Measurements from ENCODE around the gene MTHFSD.
A peak's percentile ranks its signal among the peaks of the same experiment; 100 is the strongest.

The MTHFSD gene

DNA sequence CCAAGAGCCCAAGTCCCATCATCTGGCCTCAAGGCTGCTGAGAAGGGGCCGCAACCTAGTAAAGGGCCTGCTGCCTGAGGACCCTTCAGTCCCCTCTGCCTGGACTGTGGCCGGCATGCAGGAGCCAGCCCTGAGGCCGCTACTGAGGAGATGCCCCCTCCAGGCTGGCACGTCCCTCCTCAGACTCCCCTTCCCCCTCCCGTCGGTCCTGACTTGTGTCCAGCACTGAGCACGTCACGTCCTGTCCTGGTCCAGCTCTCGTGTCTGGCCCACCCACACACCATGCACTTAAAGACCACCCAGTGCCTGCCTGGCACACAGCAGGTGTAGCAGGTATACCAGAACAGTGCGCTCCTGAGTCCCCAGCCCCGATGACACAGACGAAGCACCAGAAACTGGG lies 9.6 kb downstream of the MTHFSD start:
- Histone ChIP-seq H3K4me2 (ENCODE audit: low read length) (no peak overlapping the region), H3K27ac (ENCODE audit: low read depth, low read length) (no peak overlapping the region), H3K27me3 (ENCODE audit: insufficient read depth, low read length) (no peaks in the 10 kb centered on the region), H4K8ac (ENCODE audit: low read depth, low read length) (no peak overlapping the region), H3K36me3 (ENCODE audit: control insufficient read depth in 1 of 2, insufficient read depth in 2 of 2, low read length in 2 of 2) (peaks cover 29 to 52% of the 10 kb centered on the region in 2 experiments), H3K9me3 (ENCODE audit: insufficient read depth, low read depth, low read length) (no peaks in the 10 kb centered on the region), H4K91ac (ENCODE audit: low read depth, low read length) (no peak overlapping the region), H2BK5ac (ENCODE audit: low read depth, low read length, poor library complexity) (no peak overlapping the region), H3K4me1 (ENCODE audit: control insufficient read depth in 1 of 2, insufficient read depth in 2 of 2, low read length in 2 of 2) (peaks cover 0 to 3% of the 10 kb centered on the region in 2 experiments), H3K79me1 (ENCODE audit: low read length) (no peaks in the 10 kb centered on the region), H3K4me3 (ENCODE audit: low read depth, low read length) (no peak overlapping the region), H2AFZ (ENCODE audit: insufficient read depth, low read length, poor library complexity) (no peak overlapping the region), H3K14ac (ENCODE audit: low read length) (no peak overlapping the region), H2BK12ac (ENCODE audit: low read length) (no peak overlapping the region), H2BK120ac (ENCODE audit: insufficient read depth, low read length, poor library complexity) (no peak overlapping the region), H3K79me2 (ENCODE audit: control insufficient read depth, insufficient read depth, low read length, poor library complexity) (no peaks in the 10 kb centered on the region), H2AK5ac (ENCODE audit: low read length) (no peak overlapping the region), H3K4ac (ENCODE audit: low read depth, low read length) (no peak overlapping the region), H4K12ac (ENCODE audit: low read depth, low read length) (no peak overlapping the region), H3K23ac (ENCODE audit: low read length) (no peak overlapping the region), H3K9ac (ENCODE audit: low read length) (no peak overlapping the region), H3K18ac (ENCODE audit: low read length) (no peak overlapping the region)
- no CpG with 5 or more reads among the region's 12 CpGs for WGBS (ENCODE audit: extremely low coverage, insufficient coverage, insufficient read length)
- no peak for DNase-seq

DNA sequence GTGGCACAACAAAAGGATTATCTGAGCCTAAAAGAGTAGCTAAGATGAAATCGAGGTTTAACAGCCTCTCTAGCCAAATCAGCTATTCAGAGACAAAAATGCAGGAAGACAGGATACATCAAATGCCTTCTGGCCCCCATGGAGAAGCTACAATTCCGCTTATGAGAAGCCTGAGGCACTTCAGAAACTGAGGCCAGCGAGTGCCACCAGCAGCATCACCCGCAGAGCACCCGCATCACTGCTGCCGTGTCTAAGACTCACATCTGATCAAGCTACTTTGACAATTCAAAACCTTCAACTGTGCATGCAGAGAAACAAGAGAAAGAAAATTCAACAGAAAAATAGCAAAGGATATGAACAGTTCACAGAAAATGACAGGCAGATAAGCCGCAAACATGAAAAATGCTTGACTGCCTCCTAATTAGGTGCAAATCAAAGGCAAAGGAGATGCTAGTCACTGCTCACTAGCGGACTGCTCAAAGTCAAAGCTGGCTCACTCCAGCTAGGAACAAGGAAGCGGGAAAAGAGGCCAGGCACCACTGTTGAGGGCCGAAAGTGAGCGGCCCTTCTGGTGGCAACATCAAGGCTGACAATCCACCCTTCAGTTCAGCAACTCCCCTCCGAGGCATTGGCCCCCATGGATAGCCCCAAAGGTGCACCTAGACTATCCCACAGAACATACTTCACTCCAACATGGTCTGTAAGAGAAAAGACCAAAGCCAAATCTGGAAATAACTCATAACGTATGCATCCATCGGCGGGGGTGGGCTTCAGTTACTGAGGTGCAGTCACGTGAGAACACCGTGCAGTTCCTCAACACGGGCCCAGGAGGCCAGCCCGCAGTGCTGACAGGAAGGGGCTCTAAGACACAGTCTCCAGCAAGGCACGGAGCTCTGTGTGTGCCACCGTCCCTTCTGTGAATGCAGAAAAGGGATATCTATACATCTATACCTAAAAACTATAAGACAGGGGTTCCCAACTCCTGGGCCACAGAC lies 12.0 kb downstream of the MTHFSD start:
- Histone ChIP-seq H2AK5ac (ENCODE audit: low read length) (no peak overlapping the region), H3K23ac (ENCODE audit: low read length) (no peak overlapping the region), H2BK5ac (ENCODE audit: low read depth, low read length, poor library complexity) (no peak overlapping the region), H3K27ac (ENCODE audit: low read depth, low read length) (no peak overlapping the region), H3K36me3 (ENCODE audit: control insufficient read depth in 1 of 2, insufficient read depth in 2 of 2, low read length in 2 of 2) (peaks cover 40 to 58% of the 10 kb centered on the region in 2 experiments), H4K91ac (ENCODE audit: low read depth, low read length) (no peak overlapping the region), H4K8ac (ENCODE audit: low read depth, low read length) (no peak overlapping the region), H3K4me1 (ENCODE audit: control insufficient read depth in 1 of 2, insufficient read depth in 2 of 2, low read length in 2 of 2) (peaks cover 0 to 3% of the 10 kb centered on the region in 2 experiments), H3K9ac (ENCODE audit: low read length) (no peak overlapping the region), H3K9me3 (ENCODE audit: insufficient read depth, low read depth, low read length) (no peaks in the 10 kb centered on the region), H2AFZ (ENCODE audit: insufficient read depth, low read length, poor library complexity) (no peak overlapping the region), H3K79me1 (ENCODE audit: low read length) (no peaks in the 10 kb centered on the region), H3K79me2 (ENCODE audit: control insufficient read depth, insufficient read depth, low read length, poor library complexity) (no peaks in the 10 kb centered on the region), H3K18ac (ENCODE audit: low read length) (no peak overlapping the region), H3K27me3 (ENCODE audit: insufficient read depth, low read length) (no peaks in the 10 kb centered on the region), H4K12ac (ENCODE audit: low read depth, low read length) (no peak overlapping the region), H3K4ac (ENCODE audit: low read depth, low read length) (no peak overlapping the region), H3K4me3 (ENCODE audit: low read depth, low read length) (no peak overlapping the region), H2BK12ac (ENCODE audit: low read length) (no peak overlapping the region), H3K14ac (ENCODE audit: low read length) (no peak overlapping the region), H2BK120ac (ENCODE audit: insufficient read depth, low read length, poor library complexity) (no peak overlapping the region), H3K4me2 (ENCODE audit: low read length) (no peak overlapping the region)
- peak; percentile 96 to 98 for DNase-seq
- WGBS (ENCODE audit: extremely low coverage, insufficient coverage, insufficient read length) = no CpG with 5 or more reads among the region's 21 CpGs

DNA sequence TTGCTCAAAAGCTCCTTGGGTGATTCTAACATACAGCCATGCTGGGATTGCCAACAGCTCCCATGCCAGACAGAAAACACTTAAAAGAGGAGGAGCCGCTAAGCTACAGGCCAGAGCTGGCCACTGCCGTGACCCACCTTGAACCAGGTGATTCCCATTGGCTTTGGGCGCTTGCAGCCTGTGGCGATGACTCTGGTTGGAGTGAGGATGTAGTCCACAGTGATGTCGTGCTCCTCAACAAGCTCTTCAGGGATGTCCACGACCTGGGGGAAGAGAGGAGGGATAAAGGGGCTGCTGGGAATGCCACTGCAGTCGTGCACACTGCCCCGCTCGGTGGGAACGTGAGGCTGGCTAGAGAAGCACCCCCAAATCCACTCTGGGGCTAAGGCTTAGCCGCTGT lies 13.5 kb downstream of the MTHFSD start:
- no peaks in the 10 kb centered on the region for H3K27me3 ChIP-seq (ENCODE audit: insufficient read depth, low read length)
- H3K36me3 ChIP-seq (ENCODE audit: control insufficient read depth in 1 of 2, insufficient read depth in 2 of 2, low read length in 2 of 2) = peaks cover 44 to 59% of the 10 kb centered on the region in 2 experiments
- no peak overlapping the region for H3K4me3 ChIP-seq (ENCODE audit: low read depth, low read length)
- no peak overlapping the region for H4K12ac ChIP-seq (ENCODE audit: low read depth, low read length)
- no peak overlapping the region for H3K23ac ChIP-seq (ENCODE audit: low read length)
- no peak overlapping the region for H2AK5ac ChIP-seq (ENCODE audit: low read length)
- H3K27ac ChIP-seq (ENCODE audit: low read depth, low read length) = no peak overlapping the region
- no peaks in the 10 kb centered on the region for H3K9me3 ChIP-seq (ENCODE audit: insufficient read depth, low read depth, low read length)
- no peak overlapping the region for H2BK5ac ChIP-seq (ENCODE audit: low read depth, low read length, poor library complexity)
- H2BK12ac ChIP-seq (ENCODE audit: low read length) = no peak overlapping the region
- H3K4ac ChIP-seq (ENCODE audit: low read depth, low read length) = no peak overlapping the region
- no peak overlapping the region for H4K91ac ChIP-seq (ENCODE audit: low read depth, low read length)
- H3K79me2 ChIP-seq (ENCODE audit: control insufficient read depth, insufficient read depth, low read length, poor library complexity) = no peaks in the 10 kb centered on the region
- H3K18ac ChIP-seq (ENCODE audit: low read length) = no peak overlapping the region
- DNase-seq = no peak
- H3K79me1 ChIP-seq (ENCODE audit: low read length) = no peaks in the 10 kb centered on the region
- H3K14ac ChIP-seq (ENCODE audit: low read length) = no peak overlapping the region
- H4K8ac ChIP-seq (ENCODE audit: low read depth, low read length) = no peak overlapping the region
- WGBS (ENCODE audit: extremely low coverage, insufficient coverage, insufficient read length) = no CpG with 5 or more reads among the region's 11 CpGs
- no peak overlapping the region for H3K9ac ChIP-seq (ENCODE audit: low read length)
- H3K4me2 ChIP-seq (ENCODE audit: low read length) = no peak overlapping the region
- no peak overlapping the region for H2BK120ac ChIP-seq (ENCODE audit: insufficient read depth, low read length, poor library complexity)
- no peaks in the 10 kb centered on the region for H3K4me1 ChIP-seq (ENCODE audit: control insufficient read depth in 1 of 2, insufficient read depth in 2 of 2, low read length in 2 of 2)
- H2AFZ ChIP-seq (ENCODE audit: insufficient read depth, low read length, poor library complexity) = no peak overlapping the region

DNA sequence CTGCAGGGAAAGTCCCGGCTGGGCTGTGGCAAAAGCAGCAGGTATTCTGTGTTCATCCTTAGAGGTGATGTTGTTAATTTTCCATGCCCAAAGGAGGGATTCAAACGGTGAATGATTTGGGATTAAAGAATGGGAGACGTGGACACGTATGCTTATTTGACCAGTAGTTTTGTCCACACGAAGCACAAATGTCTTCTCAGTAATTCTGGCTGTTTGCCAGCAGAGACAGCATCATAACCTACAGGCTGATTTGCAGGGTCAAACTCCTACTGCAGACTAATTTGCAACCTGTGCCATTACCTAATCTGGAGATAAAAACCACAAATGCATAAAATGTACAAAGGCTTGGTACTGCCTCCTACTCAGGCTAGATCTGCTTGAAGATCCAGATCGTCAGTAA lies 14.1 kb downstream of the MTHFSD start:
- Histone ChIP-seq H3K79me2 (ENCODE audit: control insufficient read depth, insufficient read depth, low read length, poor library complexity) (no peaks in the 10 kb centered on the region), H4K91ac (ENCODE audit: low read depth, low read length) (no peak overlapping the region), H3K9ac (ENCODE audit: low read length) (no peak overlapping the region), H3K4me2 (ENCODE audit: low read length) (no peak overlapping the region), H3K27me3 (ENCODE audit: insufficient read depth, low read length) (no peaks in the 10 kb centered on the region), H3K27ac (ENCODE audit: low read depth, low read length) (no peak overlapping the region), H3K4ac (ENCODE audit: low read depth, low read length) (no peak overlapping the region), H3K36me3 (ENCODE audit: control insufficient read depth in 1 of 2, insufficient read depth in 2 of 2, low read length in 2 of 2) (peaks cover 43 to 55% of the 10 kb centered on the region in 2 experiments), H2BK120ac (ENCODE audit: insufficient read depth, low read length, poor library complexity) (no peak overlapping the region), H3K14ac (ENCODE audit: low read length) (no peak overlapping the region), H3K18ac (ENCODE audit: low read length) (no peak overlapping the region), H2BK12ac (ENCODE audit: low read length) (no peak overlapping the region), H2BK5ac (ENCODE audit: low read depth, low read length, poor library complexity) (no peak overlapping the region), H3K23ac (ENCODE audit: low read length) (no peak overlapping the region), H2AFZ (ENCODE audit: insufficient read depth, low read length, poor library complexity) (no peak overlapping the region), H3K4me1 (ENCODE audit: control insufficient read depth in 1 of 2, insufficient read depth in 2 of 2, low read length in 2 of 2) (no peaks in the 10 kb centered on the region), H3K9me3 (ENCODE audit: insufficient read depth, low read depth, low read length) (no peaks in the 10 kb centered on the region), H4K8ac (ENCODE audit: low read depth, low read length) (no peak overlapping the region), H3K79me1 (ENCODE audit: low read length) (no peaks in the 10 kb centered on the region), H2AK5ac (ENCODE audit: low read length) (no peak overlapping the region), H3K4me3 (ENCODE audit: low read depth, low read length) (no peak overlapping the region), H4K12ac (ENCODE audit: low read depth, low read length) (no peak overlapping the region)
- no peak for DNase-seq
- no CpG with 5 or more reads among the region's 6 CpGs for WGBS (ENCODE audit: extremely low coverage, insufficient coverage, insufficient read length)

Measured in trophoblast cell (in vitro differentiated cells and primary cell).